Tongue (tissue), 2 donors: Measurements from ENCODE around the gene PEX11G. TPM values are rescaled to one million over a fixed set of nuclear protein-coding genes. Genes with fewer than 3 reads are reported as not detected.
A peak's percentile ranks its signal among the peaks of the same experiment; 100 is the strongest.

Source experiments
- DNase-seq: peaks from one replicate; pipeline ENCODE4 v3.0.0-alpha.2; 2015
- total RNA-seq: library from RNA; depleted of rRNA; stranded (reverse); fragments of >200 nt; gene quantifications from one replicate; pipeline ENCODE4 v1.2.3, GENCODE V29; 2014

The PEX11G gene
- total RNA-seq, 1 donor from 2014 or later, result 6.1 TPM

- DNase-seq, result peak; percentile 40
Measured at GRCh38 chr19:7494416-7495098, 5.7 kb upstream of the PEX11G start.

- DNase-seq, result no peak
Measured at GRCh38 chr19:7492558-7492957, 3.7 kb upstream of the PEX11G start.

- DNase-seq, result no peak
Measured at GRCh38 chr19:7492142-7492541, 3.3 kb upstream of the PEX11G start.

- DNase-seq, result no peak
Measured at GRCh38 chr19:7489609-7490044, 792 bp upstream of the PEX11G start.

GRCh38 chr19:7486923-7487322 is 1.9 kb downstream of the PEX11G start:
- no peak for DNase-seq

- DNase-seq, result no peak
Measured at GRCh38 chr19:7483720-7484201, 5.1 kb downstream of the PEX11G start.

- DNase-seq, result peak; percentile 56
Measured at GRCh38 chr19:7482584-7483439, 6.0 kb downstream of the PEX11G start.

GRCh38 chr19:7480970-7481255 is 7.9 kb downstream of the PEX11G start:
- no peak for DNase-seq

- no peak for DNase-seq
Measured at GRCh38 chr19:7480222-7480969, 8.4 kb downstream of the PEX11G start.

- DNase-seq, result no peak
Measured at GRCh38 chr19:7478843-7479227, 10.0 kb downstream of the PEX11G start.

- DNase-seq, result no peak
Measured at GRCh38 chr19:7478173-7478842, 10.5 kb downstream of the PEX11G start.

- DNase-seq, result no peak
Measured at GRCh38 chr19:7477758-7478157, 11.1 kb downstream of the PEX11G start.

- no peak for DNase-seq
Measured at GRCh38 chr19:7476777-7477494, 11.9 kb downstream of the PEX11G start.

GRCh38 chr19:7476241-7476640 is 12.6 kb downstream of the PEX11G start:
- DNase-seq, result no peak

- DNase-seq, result no peak
Measured at GRCh38 chr19:7475665-7476064, 13.2 kb downstream of the PEX11G start.

- no peak for DNase-seq
Measured at GRCh38 chr19:7471696-7472615, 16.9 kb downstream of the PEX11G start.

- DNase-seq, result no peak
Measured at GRCh38 chr19:7470540-7471305, 18.1 kb downstream of the PEX11G start.

GRCh38 chr19:7469669-7470285 is 19.1 kb downstream of the PEX11G start:
- peak; percentile 15 for DNase-seq

GRCh38 chr19:7468840-7469239 is 20.0 kb downstream of the PEX11G start:
- DNase-seq, result no peak
